Heart left ventricle (tissue), 13 donors: Measurements from ENCODE around the gene SLC12A5.

Source experiments
- POLR2A ChIP-seq, 2 donors: fragments of 450-650 bp; IDR thresholded peaks; one replicate each; pipeline ENCODE4 v1.6.1; 2017; ENCODE audit warnings: antibody characterized with exemption in 2 of 2, mild to moderate bottlenecking in 2 of 2, moderate library complexity in 2 of 2
- TF ChIP-seq, protein P1 (sequence below), 12 donors: fragments of 200-600 bp; sonication (generic) in 4 of 12; IDR thresholded peaks; one replicate each; pipeline versions ENCODE4 v1.5.0 to v1.8.0; 2018 to 2022; ENCODE audit warnings: antibody characterized with exemption in 12 of 12, mild to moderate bottlenecking in 5 of 12
- donor health status: ischemic (EF 13 %, LVEDD 7.1; RV severe dilation, severe dysfunction).
- donor health status: DM: no; HTN: yes; CAD: no.
- donor health status: DM: no; HTN: no; CAD: no.
- donor health status: ischemic (EF 25% LVEDD 6.9; RV normal size, moderate dysfunction).
- donor health status: ischemic (EF 25% LVEDD 5.7; RV mildly dilated, moderate dysfunction).
- donor health status: ischemic (EF 35%, LVEDD 5.7; RV mildly dilated, moderate dysfunction).
- donor health status: nonischemic (EF 11% LVEDD 7.7; RV severe dilation, severe dysfunction).
- donor health status: DM: yes; HTN: yes; CAD: no.
- donor health status: PGD.
- donor health status: ischemic (EF 29% LVEDD 5.4; RV normal size, mild dysfunction).
- donor health status: nonischemic (EF 23%, LVEDD 6.1; RV moderate dilation, normal function).

DNA sequence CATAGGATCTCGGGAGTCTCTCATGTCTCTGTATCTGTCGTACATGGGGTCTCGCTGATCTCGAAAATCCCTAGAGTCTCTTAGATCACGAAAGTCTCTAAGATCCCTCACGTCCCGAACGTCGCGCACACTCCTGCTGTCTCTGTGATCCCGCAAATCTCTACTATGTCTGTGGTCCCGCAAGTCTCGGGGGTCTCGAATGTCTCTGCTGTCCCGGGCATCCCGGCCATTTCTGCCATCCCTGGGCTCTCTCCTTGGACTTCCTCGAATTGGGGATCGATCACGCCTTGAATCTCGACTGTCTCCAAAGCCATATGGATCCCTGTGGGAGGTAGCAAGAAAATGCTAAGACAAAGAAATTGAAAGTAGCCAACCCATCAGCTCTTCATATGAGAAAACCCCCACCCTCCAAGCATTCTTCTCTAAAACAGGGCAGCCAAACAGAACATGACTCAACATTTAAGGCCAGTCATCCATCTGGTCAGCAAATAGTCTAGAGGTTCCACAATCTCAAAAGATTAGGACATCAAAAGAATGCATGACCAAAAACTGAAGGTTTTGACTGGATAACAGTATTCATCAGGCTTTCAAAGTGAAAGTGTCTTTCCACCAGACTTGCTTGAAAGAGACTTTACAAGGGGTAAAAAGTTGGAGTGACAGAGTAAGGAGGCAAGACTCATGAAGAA is 41.3 kb downstream of the SLC12A5 start:
- TF ChIP-seq, protein P1, sequence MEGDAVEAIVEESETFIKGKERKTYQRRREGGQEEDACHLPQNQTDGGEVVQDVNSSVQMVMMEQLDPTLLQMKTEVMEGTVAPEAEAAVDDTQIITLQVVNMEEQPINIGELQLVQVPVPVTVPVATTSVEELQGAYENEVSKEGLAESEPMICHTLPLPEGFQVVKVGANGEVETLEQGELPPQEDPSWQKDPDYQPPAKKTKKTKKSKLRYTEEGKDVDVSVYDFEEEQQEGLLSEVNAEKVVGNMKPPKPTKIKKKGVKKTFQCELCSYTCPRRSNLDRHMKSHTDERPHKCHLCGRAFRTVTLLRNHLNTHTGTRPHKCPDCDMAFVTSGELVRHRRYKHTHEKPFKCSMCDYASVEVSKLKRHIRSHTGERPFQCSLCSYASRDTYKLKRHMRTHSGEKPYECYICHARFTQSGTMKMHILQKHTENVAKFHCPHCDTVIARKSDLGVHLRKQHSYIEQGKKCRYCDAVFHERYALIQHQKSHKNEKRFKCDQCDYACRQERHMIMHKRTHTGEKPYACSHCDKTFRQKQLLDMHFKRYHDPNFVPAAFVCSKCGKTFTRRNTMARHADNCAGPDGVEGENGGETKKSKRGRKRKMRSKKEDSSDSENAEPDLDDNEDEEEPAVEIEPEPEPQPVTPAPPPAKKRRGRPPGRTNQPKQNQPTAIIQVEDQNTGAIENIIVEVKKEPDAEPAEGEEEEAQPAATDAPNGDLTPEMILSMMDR (IDR thresholded peaks at IDR 0.05) = no peak
- TF ChIP-seq POLR2A (IDR thresholded peaks at IDR 0.05) = no peak
